Prostate gland (tissue), 2 donors: ENCODE results near the gene TDRD3.

Experiments used
- POLR2A ChIP-seq: fragments of 450-650 bp; IDR thresholded peaks from one replicate; pipeline ENCODE4 v1.6.1; 2016; ENCODE audit warnings: antibody characterized with exemption, mild to moderate bottlenecking
- POLR2AphosphoS5 ChIP-seq: sonication (generic); formaldehyde crosslinking; IDR thresholded peaks from one replicate; pipeline ENCODE4 v1.6.1; 2017; ENCODE audit warnings: antibody characterized with exemption
- TF ChIP-seq, protein P1 (sequence below), 4 experiments: fragments of 200-600 bp in 2 of 4; fragments of 450-650 bp in 2 of 4; sonication (generic) in 2 of 4; IDR thresholded peaks; 1 replicate in 3 of 4; 2 replicates in 1 of 4; pipeline ENCODE4 v1.5.1; 2016 to 2019; ENCODE audit warnings: antibody characterized with exemption in 4 of 4, mild to moderate bottlenecking in 2 of 4, moderate library complexity in 2 of 4

DNA sequence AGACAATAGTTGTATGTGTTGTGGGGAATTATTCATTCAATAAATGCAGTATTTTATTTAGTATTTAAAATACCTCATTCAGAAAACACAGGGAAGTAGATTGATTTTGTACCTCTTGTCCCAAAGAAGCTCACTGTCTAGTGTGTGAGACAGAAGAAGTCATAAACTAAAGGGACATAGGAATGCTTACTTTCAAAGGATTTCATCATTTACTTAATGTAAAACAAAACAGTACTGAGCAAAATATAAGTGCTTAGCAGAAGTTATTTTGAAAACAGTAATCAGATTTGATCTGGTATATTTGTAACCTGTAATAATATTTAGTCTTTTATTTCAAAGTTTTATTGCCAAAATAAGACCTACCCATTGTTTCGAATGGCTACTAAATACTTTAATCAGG lies 117.9 kb downstream of the TDRD3 start:
- TF ChIP-seq POLR2AphosphoS5 = no peak
- TF ChIP-seq, protein P1, sequence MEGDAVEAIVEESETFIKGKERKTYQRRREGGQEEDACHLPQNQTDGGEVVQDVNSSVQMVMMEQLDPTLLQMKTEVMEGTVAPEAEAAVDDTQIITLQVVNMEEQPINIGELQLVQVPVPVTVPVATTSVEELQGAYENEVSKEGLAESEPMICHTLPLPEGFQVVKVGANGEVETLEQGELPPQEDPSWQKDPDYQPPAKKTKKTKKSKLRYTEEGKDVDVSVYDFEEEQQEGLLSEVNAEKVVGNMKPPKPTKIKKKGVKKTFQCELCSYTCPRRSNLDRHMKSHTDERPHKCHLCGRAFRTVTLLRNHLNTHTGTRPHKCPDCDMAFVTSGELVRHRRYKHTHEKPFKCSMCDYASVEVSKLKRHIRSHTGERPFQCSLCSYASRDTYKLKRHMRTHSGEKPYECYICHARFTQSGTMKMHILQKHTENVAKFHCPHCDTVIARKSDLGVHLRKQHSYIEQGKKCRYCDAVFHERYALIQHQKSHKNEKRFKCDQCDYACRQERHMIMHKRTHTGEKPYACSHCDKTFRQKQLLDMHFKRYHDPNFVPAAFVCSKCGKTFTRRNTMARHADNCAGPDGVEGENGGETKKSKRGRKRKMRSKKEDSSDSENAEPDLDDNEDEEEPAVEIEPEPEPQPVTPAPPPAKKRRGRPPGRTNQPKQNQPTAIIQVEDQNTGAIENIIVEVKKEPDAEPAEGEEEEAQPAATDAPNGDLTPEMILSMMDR (IDR thresholded peaks at IDR 0.05) = no peak
- TF ChIP-seq POLR2A = no peak
